Skin epidermis (tissue), 12 donors: ENCODE measurements around the gene TMEM259.

ENCODE experiments used
- H3K27ac ChIP-seq, 21 experiments: fragments of 200-600 bp; sonication (generic) in 11 of 21; one replicate each; pipeline ENCODE4 v1.5.0; 2020; ENCODE audit warnings: mild to moderate bottlenecking in 3 of 21, inconsistent platforms in 2 of 21, moderate library complexity in 2 of 21
- H3K4me3 ChIP-seq, 7 experiments: fragments of 200-600 bp; sonication (generic) in 2 of 7; one replicate each; pipeline ENCODE4 v1.5.0; 2020; ENCODE audit warnings: inconsistent platforms in 2 of 7, mild to moderate bottlenecking in 2 of 7, moderate library complexity in 1 of 7

Gene TMEM259

DNA sequence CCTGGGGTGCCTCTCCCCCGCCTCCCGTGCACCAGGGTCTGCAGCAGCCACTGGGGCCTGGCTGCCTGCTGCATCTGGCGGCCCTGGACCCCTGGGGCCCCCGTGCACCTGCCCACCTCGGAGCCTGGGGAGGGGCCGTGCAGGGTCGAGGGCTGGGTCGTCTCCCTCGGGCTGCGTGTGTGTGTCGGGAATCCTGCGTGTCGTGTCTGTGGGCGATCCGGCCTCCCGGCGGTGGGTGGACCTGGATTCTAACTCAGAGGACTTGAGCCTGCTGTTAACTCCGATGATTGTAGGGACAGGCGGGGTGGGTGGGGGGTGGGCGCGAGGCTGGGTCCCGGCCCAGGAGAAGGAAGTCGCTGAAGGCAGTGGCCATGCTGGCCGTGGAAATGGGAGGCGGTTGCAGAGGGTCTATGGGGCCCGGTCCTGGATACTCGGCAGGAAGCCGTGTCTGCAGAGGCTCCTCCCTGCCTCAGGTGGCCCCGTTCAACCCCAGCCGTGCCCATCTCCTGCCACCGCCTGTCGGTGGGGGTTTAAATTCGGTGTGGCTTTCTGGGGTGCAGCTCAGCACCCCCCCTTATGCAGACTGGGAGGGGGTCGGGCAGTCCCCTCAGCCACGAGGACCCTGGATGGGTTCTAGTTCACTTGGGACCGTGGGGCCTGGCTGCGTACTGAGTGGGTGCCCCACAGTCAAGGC, 46.2 kb downstream of the TMEM259 start:
- no peak overlapping the region for H3K4me3 ChIP-seq
- no peak overlapping the region for H3K27ac ChIP-seq

DNA sequence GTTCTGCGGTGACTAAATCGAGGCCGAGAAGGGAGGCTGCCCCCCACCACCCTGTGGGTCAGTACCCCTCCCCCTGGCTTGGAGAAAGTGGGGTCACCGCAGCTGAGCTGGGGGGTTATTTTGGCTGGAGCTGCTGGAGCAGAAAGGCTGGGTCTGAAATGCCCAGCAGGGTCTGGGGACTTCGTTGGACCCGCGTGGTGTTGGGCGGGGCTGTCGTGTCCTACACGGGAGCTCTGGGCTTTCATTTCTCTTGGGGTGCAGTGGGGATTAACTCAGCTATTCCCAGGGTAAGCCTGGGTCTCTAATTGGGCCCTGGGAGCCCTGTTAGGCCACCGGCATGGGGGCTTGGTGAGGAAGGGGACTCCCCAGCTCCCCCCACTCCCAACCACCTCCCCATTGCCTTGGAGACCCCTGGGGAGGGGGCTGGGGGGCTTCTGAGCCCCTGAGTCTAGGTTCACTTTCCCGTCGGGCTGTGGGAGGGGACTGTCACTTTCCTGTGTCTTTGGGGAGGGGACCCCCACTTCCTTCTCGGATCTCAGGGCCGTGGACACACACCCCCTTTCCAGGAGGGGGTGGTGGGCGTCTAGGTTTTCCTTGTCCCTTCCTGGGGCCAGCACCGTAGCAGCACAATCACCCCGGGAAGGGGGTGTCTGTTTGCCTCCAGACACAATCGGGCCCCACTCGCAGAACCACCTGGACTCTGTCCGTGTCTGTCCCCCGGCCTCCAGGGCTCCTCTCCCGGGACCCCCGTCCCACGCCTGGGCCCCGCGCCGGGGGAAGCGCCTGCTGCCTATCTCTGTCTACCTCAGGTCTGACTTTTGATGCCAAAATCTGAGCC, 47.0 kb downstream of the TMEM259 start:
- no peak overlapping the region for H3K27ac ChIP-seq
- no peak overlapping the region for H3K4me3 ChIP-seq

DNA sequence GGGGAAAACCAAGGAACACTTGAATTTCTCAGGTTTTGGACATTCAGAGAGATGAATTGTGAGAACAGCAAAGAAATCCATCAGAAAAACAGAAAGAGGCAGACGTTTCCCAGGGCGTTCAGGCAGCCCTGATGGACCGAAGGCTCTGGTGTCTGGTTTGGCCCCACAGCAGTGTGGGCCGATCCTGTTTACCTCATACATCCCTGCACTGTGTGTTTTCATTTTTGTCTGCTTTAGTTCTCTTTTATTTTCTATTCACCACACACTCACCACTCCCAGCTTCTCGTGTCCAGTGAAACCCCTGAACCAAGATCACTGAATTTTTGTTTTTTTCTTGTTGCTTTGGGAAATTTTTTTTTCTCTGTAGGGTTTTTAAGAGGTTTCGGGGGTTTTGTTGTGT, 48.6 kb downstream of the TMEM259 start:
- Histone ChIP-seq H3K4me3 (no peak overlapping the region), H3K27ac (no peak overlapping the region)

DNA sequence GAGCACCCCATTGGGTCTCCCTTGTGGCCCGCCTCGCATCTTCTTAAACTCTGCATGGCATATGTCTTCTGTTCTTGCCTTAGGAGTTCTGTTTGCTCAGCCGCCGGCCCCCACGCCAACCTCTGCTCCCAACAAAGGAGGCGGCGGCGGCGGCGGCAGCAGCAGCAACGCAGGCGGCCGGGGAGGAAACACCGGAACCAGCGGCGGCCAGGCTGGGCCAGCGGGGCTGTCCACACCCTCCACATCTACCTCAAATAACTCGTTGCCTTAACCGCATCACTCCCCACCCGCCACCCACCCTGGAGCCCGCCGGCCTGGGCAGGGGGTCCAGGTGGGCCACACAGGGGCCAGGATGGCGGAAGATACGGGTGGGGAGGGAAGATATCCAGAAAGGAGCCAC, 49.1 kb downstream of the TMEM259 start:
- no peak overlapping the region for H3K27ac ChIP-seq
- no peak overlapping the region for H3K4me3 ChIP-seq

DNA sequence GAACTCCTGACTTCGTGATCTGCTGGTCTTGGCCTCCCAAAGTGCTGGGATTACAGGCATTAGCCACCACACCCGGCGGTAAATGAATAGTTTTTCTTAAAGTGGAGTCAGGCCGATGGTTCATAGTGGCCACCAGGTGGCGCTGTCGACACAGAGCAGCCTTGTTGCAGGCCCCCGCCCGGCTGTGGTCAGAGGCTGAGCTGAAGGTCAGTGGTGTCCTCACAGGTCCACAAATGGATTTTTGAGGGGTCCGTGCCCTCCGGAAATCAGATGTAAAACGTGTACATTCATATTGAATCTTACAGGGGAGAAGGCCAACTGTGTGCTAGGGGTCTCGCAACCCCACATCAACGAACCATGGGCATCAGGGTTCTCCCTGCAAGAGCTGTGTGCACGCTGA, 50.2 kb downstream of the TMEM259 start:
- H3K4me3 ChIP-seq, result no peak overlapping the region
- no peak overlapping the region for H3K27ac ChIP-seq

DNA sequence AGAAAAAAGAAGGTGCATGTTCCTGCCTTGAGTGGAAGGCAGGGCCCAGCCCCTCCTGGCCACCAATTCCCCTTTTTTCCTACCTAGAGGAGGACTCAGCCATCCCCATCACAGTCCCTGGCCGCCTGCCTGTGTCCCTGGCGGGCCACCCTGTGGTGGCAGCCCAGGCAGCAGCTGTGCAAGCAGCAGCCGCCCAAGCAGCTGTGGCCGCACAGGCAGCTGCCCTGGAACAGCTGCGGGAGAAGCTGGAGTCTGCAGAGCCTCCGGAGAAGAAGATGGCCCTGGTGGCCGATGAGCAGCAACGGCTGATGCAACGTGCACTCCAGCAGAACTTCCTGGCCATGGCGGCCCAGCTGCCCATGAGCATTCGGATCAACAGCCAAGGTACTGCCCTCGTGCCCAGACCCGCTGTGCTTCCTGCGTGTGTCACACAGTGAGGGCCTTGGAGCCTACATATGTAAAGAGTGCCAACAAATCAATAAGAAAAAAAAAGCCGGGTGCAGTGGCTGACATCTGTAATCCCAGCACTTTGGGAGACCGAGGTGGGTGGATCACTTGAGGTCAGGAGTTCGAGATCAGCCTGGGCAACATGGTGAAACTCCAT, 54.3 kb downstream of the TMEM259 start:
- H3K27ac ChIP-seq, result no peak overlapping the region

DNA sequence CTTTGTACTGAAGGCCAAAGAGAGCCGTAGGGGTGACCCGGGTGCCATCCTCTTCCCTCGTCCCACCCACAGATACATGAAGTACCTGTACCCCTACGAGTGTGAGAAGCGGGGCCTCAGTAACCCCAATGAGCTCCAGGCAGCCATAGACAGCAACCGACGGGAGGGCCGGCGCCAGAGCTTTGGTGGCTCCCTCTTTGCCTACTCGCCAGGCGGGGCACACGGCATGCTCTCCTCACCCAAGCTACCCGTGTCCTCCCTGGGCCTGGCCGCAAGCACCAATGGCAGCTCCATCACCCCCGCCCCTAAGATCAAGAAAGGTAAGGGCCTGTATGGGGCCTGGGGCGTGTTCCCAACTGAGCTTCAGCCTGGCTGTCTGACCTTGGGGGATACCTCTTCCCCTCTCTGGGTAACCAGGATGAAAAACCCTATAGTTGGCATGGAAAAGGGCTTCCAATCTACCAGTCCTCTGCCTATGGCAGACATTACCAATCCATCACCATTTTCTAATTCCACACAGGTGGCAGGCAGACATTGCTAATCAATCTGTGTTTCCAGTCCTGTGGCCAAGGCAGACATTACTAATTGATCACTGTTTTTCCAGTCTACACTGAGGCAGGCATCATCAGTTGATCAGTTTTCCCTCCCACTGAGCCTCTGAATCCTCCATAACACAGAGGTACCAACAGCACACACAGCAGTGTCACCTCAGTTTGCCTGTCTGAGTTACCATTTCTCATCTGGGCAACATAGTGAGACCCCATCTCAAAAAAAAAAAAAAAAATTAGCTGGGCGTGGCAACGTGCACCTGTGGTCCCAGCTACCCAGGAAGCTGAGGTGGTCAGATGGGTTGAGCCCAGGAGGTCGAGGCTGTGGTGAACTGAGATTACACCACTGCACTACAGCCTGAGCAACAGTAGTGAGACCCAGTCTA, 55.9 kb downstream of the TMEM259 start:
- no peak overlapping the region for H3K27ac ChIP-seq

More for the DNA sequence above, 54.3 kb downstream of the TMEM259 start:
- H3K4me3 ChIP-seq, result no peak overlapping the region

DNA sequence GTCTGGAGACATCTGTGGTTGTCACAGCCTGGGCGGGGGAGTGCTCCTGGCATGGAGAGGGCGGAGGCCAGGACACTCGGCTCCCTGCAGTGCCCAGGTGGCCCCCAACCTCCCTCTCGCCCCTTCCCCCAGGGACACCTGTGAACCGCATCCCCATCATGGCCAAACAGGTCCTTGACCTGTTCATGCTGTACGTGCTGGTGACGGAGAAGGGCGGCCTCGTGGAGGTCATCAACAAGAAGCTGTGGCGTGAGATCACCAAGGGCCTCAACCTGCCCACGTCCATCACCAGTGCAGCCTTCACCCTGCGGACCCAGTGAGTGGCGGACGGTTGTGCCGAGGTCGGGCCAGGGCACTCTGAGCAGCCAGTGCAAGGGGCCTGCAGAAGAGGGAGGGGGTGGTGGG, 56.8 kb downstream of the TMEM259 start:
- H3K4me3 ChIP-seq, result no peak overlapping the region
- no peak overlapping the region for H3K27ac ChIP-seq

More for the DNA sequence above, 55.9 kb downstream of the TMEM259 start:
- H3K4me3 ChIP-seq, result no peak overlapping the region

DNA sequence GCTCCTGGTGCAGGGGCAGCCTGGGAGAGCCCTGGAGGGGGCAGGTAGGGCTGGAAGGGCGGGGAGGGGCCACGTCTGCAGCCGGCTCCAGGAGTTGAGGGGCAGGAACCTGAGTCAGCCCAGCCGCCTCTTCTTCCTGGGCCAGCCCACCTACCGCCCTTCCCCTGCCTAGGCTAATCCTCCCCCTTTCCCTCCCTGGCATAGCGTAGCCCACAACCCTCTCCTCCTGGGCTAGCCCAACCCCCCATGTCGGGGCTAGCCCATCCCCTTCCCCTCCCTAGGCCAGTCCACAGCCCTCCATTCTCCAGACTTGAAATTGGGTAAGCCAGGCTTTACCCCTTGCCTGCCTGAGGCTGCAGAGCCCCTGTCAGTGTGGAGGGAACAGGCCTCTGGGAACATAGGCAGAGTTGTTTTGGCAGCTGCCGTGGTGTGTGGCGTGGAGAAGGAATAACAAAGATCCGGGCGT, 57.4 kb downstream of the TMEM259 start:
- Histone ChIP-seq H3K27ac (no peak overlapping the region), H3K4me3 (no peak overlapping the region)

DNA sequence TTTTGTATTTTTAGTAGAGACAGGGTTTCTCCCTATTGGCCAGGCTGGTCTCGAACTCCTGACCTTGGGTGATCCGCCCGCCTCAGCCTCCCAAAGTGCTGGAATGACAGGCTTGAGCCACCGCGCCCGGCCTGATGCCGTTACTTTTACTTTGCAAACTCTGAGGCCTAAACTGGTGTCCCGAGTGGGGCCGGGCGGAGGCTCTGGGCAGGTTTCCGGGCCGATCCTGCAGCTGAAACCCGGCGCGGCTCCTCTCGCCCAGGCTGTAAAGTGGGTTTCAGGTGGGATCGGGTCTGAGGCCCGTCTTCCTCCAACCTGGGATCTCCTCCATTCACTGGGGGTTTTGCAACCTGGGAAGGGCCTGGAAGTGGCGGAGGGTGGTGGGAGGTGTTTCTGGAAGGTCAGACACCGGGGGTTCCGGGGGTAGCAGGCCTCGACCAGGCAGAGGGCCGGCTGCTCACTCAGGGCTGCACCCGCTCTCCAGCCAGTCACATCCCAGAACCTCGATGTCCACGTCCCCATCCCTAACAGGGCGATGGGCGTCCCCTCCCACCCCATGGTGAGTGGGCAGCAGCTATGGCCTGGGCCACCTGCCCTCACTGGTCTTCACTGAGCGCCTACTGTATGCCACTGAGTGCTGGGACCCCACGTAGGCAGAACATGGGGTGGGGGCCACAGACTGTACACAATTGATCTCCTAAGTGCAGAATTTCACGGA, 58.1 kb downstream of the TMEM259 start:
- Histone ChIP-seq H3K4me3 (no peak overlapping the region), H3K27ac (no peak overlapping the region)

DNA sequence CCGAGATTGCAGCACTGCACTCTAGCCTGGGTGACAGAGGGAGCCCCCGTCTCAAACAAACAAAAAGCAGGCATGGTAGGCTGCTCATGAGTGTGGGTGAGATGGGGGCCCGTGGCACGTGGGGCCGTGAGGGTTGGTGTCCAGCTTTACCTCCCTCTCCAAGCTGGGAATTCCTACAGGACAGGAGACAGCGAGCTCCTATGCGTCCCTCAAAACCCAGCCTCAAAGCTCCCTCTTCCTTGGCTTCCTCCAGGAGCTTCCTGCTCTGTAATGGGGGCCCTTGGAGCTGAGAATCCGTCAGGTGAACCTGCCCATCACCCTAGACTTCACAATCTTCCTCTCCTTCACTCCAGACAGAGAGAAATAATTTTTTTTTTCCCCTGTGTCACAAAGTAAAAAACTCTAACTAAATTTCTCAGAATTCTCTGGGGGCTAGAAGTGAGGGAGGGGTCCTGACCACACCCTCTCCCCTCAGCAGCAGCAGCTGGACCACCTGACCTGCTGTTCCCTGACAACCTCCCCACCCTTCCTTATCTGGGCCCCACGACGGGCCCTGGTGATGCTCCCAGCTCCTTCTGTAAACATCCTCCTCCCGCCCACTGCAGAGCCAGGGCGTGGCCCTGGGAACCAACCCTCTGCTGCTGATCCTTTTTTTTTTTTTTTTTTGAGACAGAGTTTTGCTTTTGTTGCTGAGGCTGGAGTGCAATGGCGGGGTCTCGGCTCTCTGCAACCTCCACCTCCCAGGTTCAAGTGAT, 58.9 kb downstream of the TMEM259 start:
- H3K27ac ChIP-seq, result no peak overlapping the region
- H3K4me3 ChIP-seq, result no peak overlapping the region

DNA sequence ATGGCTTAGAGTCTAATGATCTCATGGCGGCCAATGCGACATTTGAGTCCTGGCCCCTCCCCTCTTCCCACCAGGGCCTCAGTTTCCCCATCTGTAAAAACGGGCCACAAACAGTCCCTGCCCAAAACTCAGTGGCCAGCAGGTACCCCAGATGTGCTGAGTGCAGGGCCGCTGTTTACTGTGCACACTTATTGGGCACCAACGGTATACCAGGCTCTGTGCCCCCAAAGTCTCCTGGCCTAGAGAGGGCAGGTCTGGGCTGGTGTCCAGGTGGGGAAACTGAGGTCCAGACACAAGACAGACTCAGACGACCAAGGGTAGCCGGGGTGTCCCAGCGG, 60.4 kb downstream of the TMEM259 start:
- H3K4me3 ChIP-seq, result no peak overlapping the region
- no peak overlapping the region for H3K27ac ChIP-seq

DNA sequence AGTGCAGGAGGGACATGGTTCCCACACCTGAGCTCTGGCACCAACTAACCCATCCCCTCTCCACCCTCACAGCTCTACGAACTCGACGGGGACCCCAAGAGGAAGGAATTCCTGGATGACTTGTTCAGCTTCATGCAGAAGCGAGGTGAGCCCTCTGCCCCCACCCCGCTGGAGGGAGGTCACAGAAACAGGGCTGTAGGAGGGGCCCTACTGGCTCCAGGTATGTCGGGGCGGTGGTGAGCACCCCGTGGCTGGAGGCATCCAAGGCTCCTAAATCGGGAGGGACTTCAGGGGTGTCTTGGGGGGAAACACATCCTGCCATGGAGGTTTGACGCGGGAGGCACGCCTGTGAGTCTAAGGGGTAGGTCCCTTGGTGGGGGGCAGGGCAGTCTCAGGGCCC, 60.9 kb downstream of the TMEM259 start:
- Histone ChIP-seq H3K4me3 (no peak overlapping the region), H3K27ac (no peak overlapping the region)
